ENCODE measurements around the gene ANXA4.

The ANXA4 gene

GRCh38 chr2:69774984-69775982 lies 33.3 kb downstream of the ANXA4 start:
- no peak overlapping the region for H3K4me3 ChIP-seq (replicated peaks; ENCODE audit: low read depth, low read length)
- no peak for DNase-seq (ENCODE audit: extremely low read depth, low read depth)
- no peak for TF ChIP-seq CTCF (IDR thresholded peaks at IDR 0.05; ENCODE audit: low read depth, low read length, missing control alignments)

- no peak for TF ChIP-seq CTCF (IDR thresholded peaks at IDR 0.05; ENCODE audit: low read depth, low read length, missing control alignments)
- H3K4me3 ChIP-seq (replicated peaks; ENCODE audit: low read depth, low read length), result no peak overlapping the region
- no peak for DNase-seq (ENCODE audit: extremely low read depth, low read depth)
Observed at GRCh38 chr2:69776886-69777785, 35.2 kb downstream of the ANXA4 start.

GRCh38 chr2:69777786-69778105 lies 35.8 kb downstream of the ANXA4 start:
- H3K4me3 ChIP-seq (replicated peaks; ENCODE audit: low read depth, low read length), result no peak overlapping the region
- TF ChIP-seq CTCF (IDR thresholded peaks at IDR 0.05; ENCODE audit: low read depth, low read length, missing control alignments), result no peak
- DNase-seq (ENCODE audit: extremely low read depth, low read depth), result no peak

- no peak overlapping the region for H3K4me3 ChIP-seq (replicated peaks; ENCODE audit: low read depth, low read length)
- DNase-seq (ENCODE audit: extremely low read depth, low read depth), result no peak
- no peak for TF ChIP-seq CTCF (IDR thresholded peaks at IDR 0.05; ENCODE audit: low read depth, low read length, missing control alignments)
Observed at GRCh38 chr2:69779258-69780001, 37.5 kb downstream of the ANXA4 start.

- no peak for TF ChIP-seq CTCF (IDR thresholded peaks at IDR 0.05; ENCODE audit: low read depth, low read length, missing control alignments)
- no peak overlapping the region for H3K4me3 ChIP-seq (replicated peaks; ENCODE audit: low read depth, low read length)
- no peak for DNase-seq (ENCODE audit: extremely low read depth, low read depth)
Observed at GRCh38 chr2:69780921-69781320, 39.0 kb downstream of the ANXA4 start.

Measured in HFF-Myc (cell line).